ENCODE data around the gene SRGAP3. TPM values are rescaled to one million over a fixed set of nuclear protein-coding genes. Genes with fewer than 3 reads are reported as not detected.

Gene SRGAP3
- total and polyA plus RNA-seq, 5 donors: 1.4 to 7.9 (median 2.7) TPM

DNA sequence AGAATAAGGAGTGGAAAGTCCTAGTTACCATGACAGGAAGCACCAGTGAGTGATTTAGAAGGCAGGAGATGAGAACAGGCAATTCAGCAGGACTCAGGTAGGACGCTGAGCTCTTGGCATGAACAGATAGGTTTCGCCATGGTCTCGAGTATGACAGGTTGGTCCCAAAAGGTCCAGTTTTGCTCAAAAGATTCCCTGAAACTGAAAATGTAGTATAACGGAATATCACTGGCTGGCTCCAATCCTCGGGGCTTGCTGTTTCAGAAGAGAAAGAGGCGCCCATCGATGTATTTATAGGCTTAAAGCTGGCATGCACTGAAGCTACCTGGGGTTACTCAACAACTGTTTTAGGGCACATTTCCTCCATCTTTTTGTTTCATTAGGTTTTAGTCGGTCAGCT is 59.2 kb downstream of the SRGAP3 start:
- no peak for ATAC-seq
- Histone ChIP-seq H3K4me3 (ENCODE audit: low read length) (no peak overlapping the region), H3K4me1 (ENCODE audit: control insufficient read depth, insufficient read depth, low read length) (no peaks in the 10 kb centered on the region), H3K27me3 (ENCODE audit: control insufficient read depth, insufficient read depth) (no peaks in the 10 kb centered on the region), H3K27ac (ENCODE audit: low read length) (no peak overlapping the region), H3K9me3 (ENCODE audit: control insufficient read depth, low read length) (no peaks in the 10 kb centered on the region)
- intact Hi-C loops (cut with DNase I): no loop called here
- 89% methylated on average over 8 of the region's 8 CpGs for WGBS
- DNase-seq: no peak

GRCh38 chr3:9188583-9188982 is 60.9 kb downstream of the SRGAP3 start:
- 93% methylated on average over 1 of the region's 1 CpG for WGBS
- intact Hi-C loops (cut with DNase I): no loop called here

DNA sequence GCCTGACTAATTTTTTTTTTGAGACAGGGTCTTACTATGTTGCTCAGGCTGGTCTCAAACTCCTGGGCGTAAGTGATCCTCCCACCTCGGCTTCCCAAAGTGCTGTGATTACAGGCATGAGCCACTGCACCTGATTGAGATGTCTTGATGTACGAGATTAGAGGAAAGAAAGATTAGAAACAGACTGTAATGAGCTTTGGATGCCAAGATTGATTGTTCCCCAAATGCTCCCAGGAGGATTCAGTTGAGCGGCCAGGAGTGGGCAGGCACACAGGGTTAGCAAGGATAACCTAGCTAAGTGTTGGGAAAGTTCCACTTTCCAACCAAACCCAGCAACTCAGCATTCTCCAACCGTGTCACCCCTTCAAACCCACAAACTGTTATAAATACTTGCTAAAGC is 63.7 kb downstream of the SRGAP3 start:
- no peak overlapping the region for H3K27ac ChIP-seq (ENCODE audit: low read length)
- no peaks in the 10 kb centered on the region for H3K27me3 ChIP-seq (ENCODE audit: control insufficient read depth, insufficient read depth)
- ATAC-seq (no peak), DNase-seq (no peak)
- H3K4me3 ChIP-seq (ENCODE audit: low read length): no peak overlapping the region
- intact Hi-C loops (cut with DNase I): no loop called here
- no peaks in the 10 kb centered on the region for H3K9me3 ChIP-seq (ENCODE audit: control insufficient read depth, low read length)
- H3K4me1 ChIP-seq (ENCODE audit: control insufficient read depth, insufficient read depth, low read length): peaks cover 3% of the 10 kb centered on the region
- 84% methylated on average over 5 of the region's 5 CpGs for WGBS

More at GRCh38 chr3:9188583-9188982, 60.9 kb downstream of the SRGAP3 start:
- Histone ChIP-seq H3K9me3 (ENCODE audit: control insufficient read depth, low read length) (no peaks in the 10 kb centered on the region), H3K27ac (ENCODE audit: low read length) (no peak overlapping the region), H3K4me1 (ENCODE audit: control insufficient read depth, insufficient read depth, low read length) (peaks cover 3% of the 10 kb centered on the region), H3K4me3 (ENCODE audit: low read length) (no peak overlapping the region), H3K27me3 (ENCODE audit: control insufficient read depth, insufficient read depth) (no peaks in the 10 kb centered on the region)
- DNase-seq (no peak), ATAC-seq (no peak)

DNA sequence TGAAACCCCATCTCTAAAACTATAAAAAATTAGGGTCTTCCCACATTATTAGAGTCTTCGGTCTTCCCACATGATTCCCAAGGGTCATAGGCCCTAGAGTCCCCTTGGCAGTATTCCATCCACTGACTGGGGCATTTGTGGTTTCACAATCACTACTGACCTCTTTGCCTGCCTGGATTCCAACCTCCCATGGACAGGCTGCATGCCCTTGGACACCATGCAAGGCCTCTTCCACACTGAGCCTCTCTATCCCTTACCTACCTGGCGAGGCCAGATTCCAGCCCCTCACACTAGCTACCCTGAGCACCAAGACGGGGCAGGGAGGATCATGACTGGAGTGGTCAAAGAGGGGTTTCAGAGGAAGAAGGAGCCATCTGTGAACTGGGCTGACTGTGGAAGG is 64.4 kb downstream of the SRGAP3 start:
- Histone ChIP-seq H3K4me3 (ENCODE audit: low read length) (no peak overlapping the region), H3K27ac (ENCODE audit: low read length) (no peak overlapping the region), H3K4me1 (ENCODE audit: control insufficient read depth, insufficient read depth, low read length) (peaks cover 3% of the 10 kb centered on the region), H3K27me3 (ENCODE audit: control insufficient read depth, insufficient read depth) (no peaks in the 10 kb centered on the region), H3K9me3 (ENCODE audit: control insufficient read depth, low read length) (no peaks in the 10 kb centered on the region)
- ATAC-seq (peak in 1 of 2 donors; percentile 32), DNase-seq (no peak)
- intact Hi-C loops (cut with DNase I): no loop called here
- 90% methylated on average over 3 of the region's 3 CpGs for WGBS

DNA sequence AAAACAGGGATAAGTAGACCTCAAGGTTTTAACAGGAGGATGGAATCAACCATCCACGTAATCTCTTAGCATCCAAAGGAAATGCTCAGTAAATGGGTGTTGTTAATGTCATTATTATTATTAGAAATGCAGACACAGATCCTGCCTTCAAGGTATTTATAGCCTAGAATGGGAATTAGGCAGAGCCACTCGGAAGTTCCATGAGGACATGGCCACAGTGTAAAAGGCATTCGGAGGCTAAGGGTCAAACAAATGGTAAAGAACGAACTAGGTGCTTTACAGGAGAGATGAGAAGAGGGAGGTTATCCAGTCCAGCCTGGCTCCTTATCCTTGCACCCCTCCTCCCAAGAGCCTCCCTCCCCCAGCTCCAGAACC is 65.0 kb downstream of the SRGAP3 start:
- intact Hi-C loops (cut with DNase I): no loop called here
- Histone ChIP-seq H3K4me3 (ENCODE audit: low read length) (no peak overlapping the region), H3K27ac (ENCODE audit: low read length) (no peak overlapping the region), H3K4me1 (ENCODE audit: control insufficient read depth, insufficient read depth, low read length) (peaks cover 3% of the 10 kb centered on the region), H3K9me3 (ENCODE audit: control insufficient read depth, low read length) (no peaks in the 10 kb centered on the region), H3K27me3 (ENCODE audit: control insufficient read depth, insufficient read depth) (no peaks in the 10 kb centered on the region)
- DNase-seq (no peak), ATAC-seq (no peak)
- WGBS: 81% methylated on average over 4 of the region's 4 CpGs

GRCh38 chr3:9183811-9184460 is 65.5 kb downstream of the SRGAP3 start:
- Histone ChIP-seq H3K27ac (ENCODE audit: low read length) (no peak overlapping the region), H3K9me3 (ENCODE audit: control insufficient read depth, low read length) (no peaks in the 10 kb centered on the region), H3K4me1 (ENCODE audit: control insufficient read depth, insufficient read depth, low read length) (peaks cover 3% of the 10 kb centered on the region), H3K27me3 (ENCODE audit: control insufficient read depth, insufficient read depth) (no peaks in the 10 kb centered on the region), H3K4me3 (ENCODE audit: low read length) (no peak overlapping the region)
- DNase-seq: no peak
- 54% methylated on average over 10 of the region's 10 CpGs for WGBS
- intact Hi-C loops (cut with DNase I): no loop called here
- no peak for ATAC-seq

DNA sequence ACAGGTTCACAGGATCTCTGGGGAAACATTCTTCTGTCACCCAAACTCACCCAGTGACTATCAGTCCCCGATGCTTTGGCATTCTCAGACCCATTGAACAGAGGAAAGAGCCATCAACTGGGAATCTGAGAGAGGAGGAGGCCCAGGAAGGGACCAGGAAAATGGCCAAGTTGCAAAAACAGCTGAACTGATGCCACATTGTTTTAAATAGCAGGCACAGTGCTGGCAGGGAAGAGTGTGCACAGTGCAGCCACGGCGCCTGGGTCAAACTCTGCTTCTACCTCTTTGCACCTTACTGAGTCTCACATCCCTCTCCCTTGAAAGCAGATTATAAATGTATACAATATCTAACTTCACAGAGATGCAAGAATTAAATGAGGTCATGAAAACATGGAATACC is 66.4 kb downstream of the SRGAP3 start:
- Histone ChIP-seq H3K27me3 (ENCODE audit: control insufficient read depth, insufficient read depth) (no peaks in the 10 kb centered on the region), H3K4me1 (ENCODE audit: control insufficient read depth, insufficient read depth, low read length) (peaks cover 3% of the 10 kb centered on the region), H3K4me3 (ENCODE audit: low read length) (no peak overlapping the region), H3K27ac (ENCODE audit: low read length) (no peak overlapping the region), H3K9me3 (ENCODE audit: control insufficient read depth, low read length) (no peaks in the 10 kb centered on the region)
- ATAC-seq (peak in 1 of 2 donors; percentile 48), DNase-seq (no peak)
- 60% methylated on average over 3 of the region's 3 CpGs for WGBS
- intact Hi-C loops (cut with DNase I): no loop called here

DNA sequence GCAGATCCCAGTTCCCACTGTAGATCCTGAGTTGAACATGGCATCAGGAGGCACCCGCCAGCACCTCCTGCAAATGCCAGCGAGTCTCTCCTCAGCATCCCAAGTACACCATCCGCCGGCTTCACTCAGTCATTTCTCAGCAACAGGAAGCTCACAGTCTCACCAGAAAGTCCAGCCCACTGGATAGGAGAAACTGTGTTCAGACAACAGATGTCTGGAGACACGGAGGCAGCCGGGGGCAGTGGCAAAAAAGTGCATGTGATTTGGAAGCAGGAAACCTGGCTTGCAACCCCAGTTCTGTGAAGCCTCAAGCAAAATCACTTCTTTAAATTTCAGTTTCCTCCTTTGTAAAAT is 68.7 kb downstream of the SRGAP3 start:
- no peak overlapping the region for H3K27ac ChIP-seq (ENCODE audit: low read length)
- ATAC-seq (no peak), DNase-seq (no peak)
- intact Hi-C loops (cut with DNase I): no loop called here
- H3K4me3 ChIP-seq (ENCODE audit: low read length): no peak overlapping the region
- WGBS: 69% methylated on average over 6 of the region's 6 CpGs
- no peaks in the 10 kb centered on the region for H3K27me3 ChIP-seq (ENCODE audit: control insufficient read depth, insufficient read depth)
- peaks cover 3% of the 10 kb centered on the region for H3K4me1 ChIP-seq (ENCODE audit: control insufficient read depth, insufficient read depth, low read length)
- H3K9me3 ChIP-seq (ENCODE audit: control insufficient read depth, low read length): no peaks in the 10 kb centered on the region

DNA sequence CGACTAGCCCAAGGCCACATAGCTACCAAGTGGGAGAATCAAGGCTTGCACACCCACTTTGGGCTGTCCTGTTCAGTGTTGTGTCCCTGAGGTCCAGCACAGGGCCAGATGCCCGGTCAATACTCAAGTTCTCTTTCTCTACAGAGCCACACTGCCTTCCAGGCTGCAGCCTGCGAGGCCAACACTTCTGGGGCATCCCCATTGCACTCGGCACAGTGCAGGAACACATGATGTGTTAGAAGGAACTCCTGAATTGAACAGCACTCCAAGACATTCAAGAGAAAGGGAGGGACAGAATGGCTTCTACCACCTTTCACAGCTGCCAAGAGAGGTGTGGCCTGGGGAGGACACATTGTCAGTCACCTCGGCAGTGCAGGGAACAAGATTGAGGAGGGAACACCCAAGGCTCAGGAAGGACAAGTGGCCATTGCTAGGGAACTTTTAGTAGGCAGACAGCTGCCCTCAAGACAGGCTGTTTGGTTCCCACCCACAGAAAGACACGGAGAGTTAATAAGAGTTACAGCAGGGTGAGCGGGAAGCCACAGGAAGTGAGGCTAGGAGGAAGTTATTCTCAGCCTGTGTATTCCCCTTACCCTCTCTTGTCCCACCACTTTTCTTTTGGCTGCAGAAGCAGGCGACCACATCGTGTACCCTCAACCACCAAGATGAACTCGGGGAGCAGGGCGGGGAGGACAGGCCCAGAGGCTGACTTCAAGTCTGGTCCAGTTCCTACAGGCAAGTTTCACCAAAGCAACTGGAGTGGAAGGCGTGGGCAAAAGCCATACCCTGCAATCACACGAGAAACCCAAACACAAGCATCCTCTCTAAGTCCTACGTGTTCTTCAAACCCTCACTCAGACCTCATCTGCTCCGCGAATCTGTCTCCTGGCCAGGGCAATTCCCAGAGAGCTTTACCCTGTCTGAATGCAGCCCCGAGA is 69.4 kb downstream of the SRGAP3 start:
- H3K4me3 ChIP-seq (ENCODE audit: low read length): no peak overlapping the region
- H3K27ac ChIP-seq (ENCODE audit: low read length): no peak overlapping the region
- 79% methylated on average over 17 of the region's 17 CpGs for WGBS
- no peak for DNase-seq
- H3K4me1 ChIP-seq (ENCODE audit: control insufficient read depth, insufficient read depth, low read length): peaks cover 3% of the 10 kb centered on the region
- intact Hi-C loops (cut with DNase I): no loop called here
- ATAC-seq: peak; percentile 12
- no peaks in the 10 kb centered on the region for H3K9me3 ChIP-seq (ENCODE audit: control insufficient read depth, low read length)
- H3K27me3 ChIP-seq (ENCODE audit: control insufficient read depth, insufficient read depth): no peaks in the 10 kb centered on the region

DNA sequence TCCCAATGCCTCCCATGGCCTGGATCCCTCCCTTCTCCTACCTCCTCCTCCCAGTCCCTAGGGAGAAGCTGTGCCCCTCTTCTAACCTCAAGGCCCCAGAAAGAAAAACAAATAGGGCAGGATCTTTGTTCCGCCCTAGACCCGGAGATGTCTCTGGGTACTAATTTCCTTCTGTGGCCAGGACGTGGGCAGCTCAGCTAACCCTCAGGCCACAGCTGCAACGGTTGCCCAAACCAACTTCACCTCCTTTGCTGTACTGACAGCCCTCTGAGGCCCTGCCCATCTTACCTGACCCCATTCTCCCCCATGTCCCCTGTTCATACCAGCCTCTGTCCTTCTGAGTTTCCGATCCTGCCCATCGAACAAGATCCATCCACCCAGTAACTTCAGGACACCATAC is 70.7 kb downstream of the SRGAP3 start:
- ATAC-seq (no peak), DNase-seq (no peak)
- Histone ChIP-seq H3K27me3 (ENCODE audit: control insufficient read depth, insufficient read depth) (no peaks in the 10 kb centered on the region), H3K27ac (ENCODE audit: low read length) (no peak overlapping the region), H3K9me3 (ENCODE audit: control insufficient read depth, low read length) (no peaks in the 10 kb centered on the region), H3K4me3 (ENCODE audit: low read length) (no peak overlapping the region), H3K4me1 (ENCODE audit: control insufficient read depth, insufficient read depth, low read length) (no peaks in the 10 kb centered on the region)
- intact Hi-C loops (cut with DNase I): no loop called here
- 79% methylated on average over 6 of the region's 6 CpGs for WGBS

DNA sequence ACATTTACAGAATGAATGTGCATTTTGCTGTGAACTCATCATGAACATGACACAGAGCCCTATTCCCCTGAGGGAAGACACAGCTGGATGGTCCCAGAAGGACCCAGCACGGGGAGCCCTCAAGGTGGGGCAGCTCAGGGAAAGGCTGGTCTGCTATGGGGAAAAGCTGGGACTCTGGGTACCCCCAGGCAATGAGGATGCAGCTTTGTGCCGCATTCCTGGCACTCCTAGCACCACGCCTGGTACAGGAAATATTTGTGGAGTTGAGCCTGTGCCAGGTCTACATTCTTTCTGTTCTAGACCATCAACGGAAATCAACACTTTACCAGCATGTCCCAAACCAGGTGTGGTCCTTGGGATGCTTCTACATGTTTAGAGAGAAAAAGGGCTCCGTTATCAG is 74.0 kb downstream of the SRGAP3 start:
- Histone ChIP-seq H3K4me3 (ENCODE audit: low read length) (no peak overlapping the region), H3K4me1 (ENCODE audit: control insufficient read depth, insufficient read depth, low read length) (no peaks in the 10 kb centered on the region), H3K9me3 (ENCODE audit: control insufficient read depth, low read length) (no peaks in the 10 kb centered on the region), H3K27ac (ENCODE audit: low read length) (no peak overlapping the region), H3K27me3 (ENCODE audit: control insufficient read depth, insufficient read depth) (no peaks in the 10 kb centered on the region)
- intact Hi-C loops (cut with DNase I): no loop called here
- DNase-seq (no peak), ATAC-seq (no peak)
- WGBS: 70% methylated on average over 5 of the region's 5 CpGs

All from right cardiac atrium (tissue), 5 donors.